ENCODE results near the gene MRFAP1. TPM values are rescaled to one million over a fixed set of nuclear protein-coding genes. Genes with fewer than 3 reads are reported as not detected.

Gene MRFAP1
- polyA plus RNA-seq, 3 donors = 72.1 to 180 (median 171) TPM

DNA sequence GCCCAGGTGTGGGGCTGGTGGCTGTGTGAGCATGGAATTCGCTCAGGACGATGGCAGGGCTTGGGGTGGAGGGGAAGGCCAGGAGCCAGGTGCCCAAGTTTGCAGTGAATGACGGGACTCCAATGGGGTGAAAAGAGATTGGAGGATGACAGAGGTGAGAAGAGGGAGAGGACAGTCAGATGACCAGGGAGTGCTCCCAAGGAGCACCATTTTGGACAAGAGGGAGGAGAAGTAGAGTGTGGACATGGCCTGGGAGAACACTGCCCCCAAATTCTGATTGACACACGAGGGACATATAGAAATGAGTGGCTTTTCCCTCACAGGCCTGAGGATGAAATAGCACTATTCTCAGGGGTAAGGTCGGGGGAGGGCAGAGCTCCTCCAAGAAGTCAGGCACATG is 6.7 kb downstream of the MRFAP1 start:
- Mint-ChIP-seq H3K27ac (no peak overlapping the region), H3K27me3 (ENCODE audit: low read depth in 3 of 3) (peaks cover 0 to 5% (median 2%) of the 10 kb centered on the region in 3 donors), H3K9me3 (peaks cover 2 to 14% (median 8%) of the 10 kb centered on the region in 7 donors), H3K4me3 (no peak overlapping the region), H3K4me1 (peaks cover 6% of the 10 kb centered on the region), H3K36me3 (peaks cover 13 to 17% of the 10 kb centered on the region in 2 donors)
- intact Hi-C loops (cut with micrococcal nuclease) = no loop called here
- H3K36me3 ChIP-seq (replicated peaks in 1 of 2; ENCODE audit: control insufficient read depth in 1 of 2, insufficient read depth in 2 of 2, low read length in 2 of 2) = peaks cover 13 to 14% of the 10 kb centered on the region in 2 donors
- H3K4me3 ChIP-seq (replicated peaks in 1 of 3; ENCODE audit: low read depth in 2 of 3, low read length in 3 of 3) = no peak overlapping the region
- no peak for DNase-seq
- H3K27ac ChIP-seq (ENCODE audit: low read depth in 1 of 2, low read length in 2 of 2) = no peak overlapping the region
- peaks cover 7% of the 10 kb centered on the region for H3K79me2 ChIP-seq (ENCODE audit: insufficient read depth, low read length)
- H3K9ac ChIP-seq (ENCODE audit: insufficient read depth, low read length, poor library complexity, severe bottlenecking) = no peak overlapping the region
- peaks cover 3 to 7% of the 10 kb centered on the region in 2 donors for H3K4me1 ChIP-seq (ENCODE audit: control insufficient read depth in 1 of 2, insufficient read depth in 2 of 2, low read length in 2 of 2)
- WGBS (ENCODE audit: insufficient coverage) = 96% methylated on average over 5 of the region's 5 CpGs
- no peaks in the 10 kb centered on the region for H3K27me3 ChIP-seq (ENCODE audit: control insufficient read depth in 2 of 2, insufficient read depth in 2 of 2, low read length in 2 of 2)
- H3K4me2 ChIP-seq (replicated peaks; ENCODE audit: extremely low read depth, low read length, poor library complexity, severe bottlenecking) = no peak overlapping the region
- TF ChIP-seq, protein P1, sequence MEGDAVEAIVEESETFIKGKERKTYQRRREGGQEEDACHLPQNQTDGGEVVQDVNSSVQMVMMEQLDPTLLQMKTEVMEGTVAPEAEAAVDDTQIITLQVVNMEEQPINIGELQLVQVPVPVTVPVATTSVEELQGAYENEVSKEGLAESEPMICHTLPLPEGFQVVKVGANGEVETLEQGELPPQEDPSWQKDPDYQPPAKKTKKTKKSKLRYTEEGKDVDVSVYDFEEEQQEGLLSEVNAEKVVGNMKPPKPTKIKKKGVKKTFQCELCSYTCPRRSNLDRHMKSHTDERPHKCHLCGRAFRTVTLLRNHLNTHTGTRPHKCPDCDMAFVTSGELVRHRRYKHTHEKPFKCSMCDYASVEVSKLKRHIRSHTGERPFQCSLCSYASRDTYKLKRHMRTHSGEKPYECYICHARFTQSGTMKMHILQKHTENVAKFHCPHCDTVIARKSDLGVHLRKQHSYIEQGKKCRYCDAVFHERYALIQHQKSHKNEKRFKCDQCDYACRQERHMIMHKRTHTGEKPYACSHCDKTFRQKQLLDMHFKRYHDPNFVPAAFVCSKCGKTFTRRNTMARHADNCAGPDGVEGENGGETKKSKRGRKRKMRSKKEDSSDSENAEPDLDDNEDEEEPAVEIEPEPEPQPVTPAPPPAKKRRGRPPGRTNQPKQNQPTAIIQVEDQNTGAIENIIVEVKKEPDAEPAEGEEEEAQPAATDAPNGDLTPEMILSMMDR (IDR thresholded peaks at IDR 0.05) = no peak
- H2AFZ ChIP-seq (ENCODE audit: insufficient read depth, low read depth, low read length, poor library complexity, severe bottlenecking) = no peak overlapping the region
- peaks cover 14% of the 10 kb centered on the region for H4K20me1 ChIP-seq (ENCODE audit: insufficient read depth, low read length)
- no peaks in the 10 kb centered on the region for H3K9me3 ChIP-seq (replicated peaks in 1 of 2; ENCODE audit: control insufficient read depth in 1 of 2, insufficient read depth in 1 of 2, low read length in 2 of 2)

DNA sequence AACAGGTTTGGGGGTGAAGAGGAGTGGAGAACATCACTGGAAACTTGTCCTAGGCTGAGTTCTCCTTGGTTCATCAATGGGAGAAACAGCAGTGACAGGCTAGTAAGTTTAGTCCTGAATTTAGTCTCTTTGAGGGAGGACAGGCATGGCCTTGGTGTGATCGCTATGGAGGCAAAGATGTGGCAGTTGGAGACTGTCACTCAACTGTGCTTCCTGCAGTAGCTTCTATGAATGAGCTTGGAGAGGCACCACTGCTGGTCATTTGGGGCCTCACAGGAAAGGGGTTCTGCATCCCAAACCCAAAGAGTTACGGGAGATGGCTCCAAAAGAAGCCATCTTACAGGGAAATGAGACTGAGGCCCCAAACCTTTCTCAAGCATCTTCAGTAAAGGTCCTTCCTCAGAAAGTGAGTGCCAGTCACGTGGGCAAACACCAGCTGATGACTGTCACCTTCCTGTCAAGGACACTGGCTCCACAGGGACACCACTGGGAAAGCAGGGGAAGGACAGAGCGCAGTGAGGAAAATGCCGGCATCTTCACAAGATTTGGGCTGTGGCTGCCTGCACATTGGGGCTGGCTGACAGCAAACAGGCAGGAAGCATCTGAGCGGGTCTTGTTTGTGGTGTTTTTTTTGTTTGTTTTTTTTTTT is 7.2 kb downstream of the MRFAP1 start:
- no peak overlapping the region for H3K4me3 Mint-ChIP-seq
- no peak for DNase-seq
- peaks cover 8 to 12% of the 10 kb centered on the region in 2 donors for H3K36me3 Mint-ChIP-seq
- no peak overlapping the region for H3K9ac ChIP-seq (ENCODE audit: insufficient read depth, low read length, poor library complexity, severe bottlenecking)
- no peaks in the 10 kb centered on the region for H3K27me3 ChIP-seq (ENCODE audit: control insufficient read depth in 2 of 2, insufficient read depth in 2 of 2, low read length in 2 of 2)
- no peak overlapping the region for H3K4me2 ChIP-seq (replicated peaks; ENCODE audit: extremely low read depth, low read length, poor library complexity, severe bottlenecking)
- no peak overlapping the region for H3K27ac ChIP-seq (ENCODE audit: low read depth in 1 of 2, low read length in 2 of 2)
- TF ChIP-seq, protein P1 (IDR thresholded peaks at IDR 0.05) = no peak
- H3K36me3 ChIP-seq (replicated peaks in 1 of 2; ENCODE audit: control insufficient read depth in 1 of 2, insufficient read depth in 2 of 2, low read length in 2 of 2) = peaks cover 7 to 9% of the 10 kb centered on the region in 2 donors
- peaks cover 1% of the 10 kb centered on the region for H3K4me1 Mint-ChIP-seq
- H3K9me3 ChIP-seq (replicated peaks in 1 of 2; ENCODE audit: control insufficient read depth in 1 of 2, insufficient read depth in 1 of 2, low read length in 2 of 2) = no peaks in the 10 kb centered on the region
- H3K4me3 ChIP-seq (replicated peaks in 1 of 3; ENCODE audit: low read depth in 2 of 3, low read length in 3 of 3) = no peak overlapping the region
- peaks cover 9% of the 10 kb centered on the region for H4K20me1 ChIP-seq (ENCODE audit: insufficient read depth, low read length)
- peaks cover 2 to 14% (median 8%) of the 10 kb centered on the region in 7 donors for H3K9me3 Mint-ChIP-seq
- peaks cover 0 to 8% (median 2%) of the 10 kb centered on the region in 3 donors for H3K27me3 Mint-ChIP-seq (ENCODE audit: low read depth in 3 of 3)
- intact Hi-C loops (cut with micrococcal nuclease) = no loop called here
- peaks cover 2% of the 10 kb centered on the region for H3K79me2 ChIP-seq (ENCODE audit: insufficient read depth, low read length)
- no peak overlapping the region for H3K27ac Mint-ChIP-seq
- H2AFZ ChIP-seq (ENCODE audit: insufficient read depth, low read depth, low read length, poor library complexity, severe bottlenecking) = no peak overlapping the region
- H3K4me1 ChIP-seq (ENCODE audit: control insufficient read depth in 1 of 2, insufficient read depth in 2 of 2, low read length in 2 of 2) = peaks cover 0 to 2% of the 10 kb centered on the region in 2 donors
- 59% methylated on average over 5 of the region's 6 CpGs for WGBS (ENCODE audit: insufficient coverage)

Data from CD14-positive monocyte (primary cell).